HepG2 (cell line): ENCODE data around the gene UNC13D. TPM values are rescaled to one million over a fixed set of nuclear protein-coding genes. Genes with fewer than 3 reads are reported as not detected.
A peak's percentile ranks its signal among the peaks of the same experiment; 100 is the strongest.

Source experiments
- AHDC1 ChIP-seq: sonication (generic); formaldehyde crosslinking; IDR thresholded peaks from 2 replicates; pipeline ENCODE4 v1.5.1; 2020; ENCODE audit warnings: mild to moderate bottlenecking, missing genetic modification reagents, borderline replicate concordance
- DMAP1 ChIP-seq: IDR thresholded peaks from 2 replicates; pipeline ENCODE4 v1.6.1; 2016
- DPF2 ChIP-seq: sonication (generic); formaldehyde crosslinking; IDR thresholded peaks from 2 replicates; pipeline ENCODE4 v1.4.0; 2020; ENCODE audit warnings: mild to moderate bottlenecking, low read depth, missing genetic modification reagents, borderline replicate concordance
- ELF3 ChIP-seq: IDR thresholded peaks from 2 replicates; pipeline ENCODE4 v1.6.1; 2016; ENCODE audit warnings: missing genetic modification reagents, missing compliant biosample characterization
- IRX3 ChIP-seq: sonication (generic); formaldehyde crosslinking; IDR thresholded peaks from 2 replicates; pipeline ENCODE4 v1.8.1; 2023; ENCODE audit warnings: mild to moderate bottlenecking, low read depth, missing genetic modification reagents, borderline replicate concordance
- ISL2 ChIP-seq: sonication (generic); formaldehyde crosslinking; IDR thresholded peaks from 2 replicates; pipeline ENCODE4 v1.5.0; 2020; ENCODE audit warnings: missing genetic modification reagents
- PAXIP1 ChIP-seq: sonication (generic); formaldehyde crosslinking; conservative IDR thresholded peaks from 2 replicates; pipeline ENCODE4 v1.4.0; 2020; ENCODE audit warnings: mild to moderate bottlenecking, missing genetic modification reagents, moderate library complexity
- POLR2AphosphoS5 ChIP-seq: IDR thresholded peaks from 2 replicates; pipeline ENCODE4 v1.6.1; 2012; ENCODE audit warnings: low read depth, low read length
- REST ChIP-seq, 2 experiments: IDR thresholded peaks; 2 replicates each; pipeline ENCODE4 v1.6.1; 2011 to 2012; ENCODE audit warnings: low read length in 2 of 2, borderline replicate concordance in 1 of 2, low read depth in 1 of 2, mild to moderate bottlenecking in 1 of 2, moderate library complexity in 1 of 2
- THRA ChIP-seq: sonication (generic); formaldehyde crosslinking; IDR thresholded peaks from 2 replicates; pipeline ENCODE4 v1.4.0; 2020; ENCODE audit warnings: missing genetic modification reagents, borderline replicate concordance
- ZBTB3 ChIP-seq: sonication (generic); formaldehyde crosslinking; IDR thresholded peaks from 2 replicates; pipeline ENCODE4 v1.4.0; 2020; ENCODE audit warnings: low read depth, mild to moderate bottlenecking, moderate library complexity, missing genetic modification reagents, borderline replicate concordance
- ZNF768 ChIP-seq: sonication (generic); formaldehyde crosslinking; IDR thresholded peaks from 2 replicates; pipeline ENCODE4 v1.4.0; 2020; ENCODE audit warnings: missing genetic modification reagents
- ZNF777 ChIP-seq: sonication (generic); formaldehyde crosslinking; IDR thresholded peaks from 2 replicates; pipeline ENCODE4 v1.4.0; 2020; ENCODE audit warnings: missing genetic modification reagents
- polyA plus RNA-seq, 8 experiments: library from polyadenylated mRNA; depleted of rRNA in 3 of 8; stranded (reverse) in 7 of 8; unstranded in 1 of 8; fragments of >200 nt; fragmentation: Illumina TruSeq in 4 of 8; extraction: Trizol in 4 of 8; gene quantifications; 2 replicates each; pipeline versions ENCODE4 v1.2.1 to v1.2.3, GENCODE V29; 2011 to 2016; ENCODE audit warnings: low read depth in 4 of 8, missing spikeins in 1 of 8, mixed read lengths in 1 of 8; ENCODE audit not compliant: insufficient read depth in 1 of 8
- total RNA-seq, 5 experiments: library from RNA; depleted of rRNA; stranded (reverse); fragments of >200 nt; fragmentation: Illumina TruSeq; extraction: Trizol; gene quantifications; 2 replicates each; pipeline ENCODE4 v1.2.3, GENCODE V29; 2016; ENCODE audit warnings: low read depth in 1 of 5

The UNC13D gene
- total and polyA plus RNA-seq, 2 of the 13 experiments (the other 11 are each of a cell fraction or from before 2014, with no cell fraction given) = 29.7 to 42.7 TPM

GRCh38 chr17:75869282-75870141, 25.3 kb upstream of the UNC13D start (continued):
- TF ChIP-seq AHDC1 (CRISPR knock-in tag) = peak; percentile 57; the same call in 1 of the 2 replicates
- TF ChIP-seq DMAP1 (CRISPR knock-in tag) = peak; percentile 90; the same call in 1 of the 2 replicates
- peak; percentile 77; the same call in 1 of the 2 replicates for TF ChIP-seq ISL2 (CRISPR knock-in tag)
- no peak for TF ChIP-seq IRX3 (CRISPR knock-in tag)
- peak in 1 of 2 experiments; percentile 60; a peak in 1 of 4 replicates for TF ChIP-seq REST (IDR thresholded peaks at IDR 0.05; ENCODE audit: borderline replicate concordance in 1 of 2, low read depth in 1 of 2, low read length in 2 of 2)
- peak; percentile 76; the same call in 1 of the 2 replicates for TF ChIP-seq ZNF768 (CRISPR knock-in tag)
- peak; percentile 43 for TF ChIP-seq ELF3 (CRISPR knock-in tag)
- peak; percentile 47; the same call in 1 of the 2 replicates for TF ChIP-seq DPF2 (CRISPR knock-in tag)
- TF ChIP-seq THRA (CRISPR knock-in tag) = peak; percentile 53; the same call in 1 of the 2 replicates
- TF ChIP-seq POLR2AphosphoS5 = peak; percentile 68
- TF ChIP-seq ZNF777 (CRISPR knock-in tag) = peak; percentile 52; the same call in 1 of the 2 replicates
- peak; percentile 86; the same call in 1 of the 2 replicates for TF ChIP-seq ZBTB3
- TF ChIP-seq PAXIP1 (CRISPR knock-in tag) = peak; percentile 78
